Esophagus squamous epithelium (tissue), 4 donors: ENCODE data around the gene PLSCR4.

Experiments
- POLR2A ChIP-seq, 4 donors: fragments of 450-650 bp; IDR thresholded peaks; one replicate each; pipeline ENCODE4 v1.6.1; 2017; ENCODE audit warnings: antibody characterized with exemption in 4 of 4, mild to moderate bottlenecking in 4 of 4, moderate library complexity in 3 of 4
- TF ChIP-seq, protein P1 (sequence below), 6 experiments: fragments of 450-650 bp in 4 of 6; fragments of 200-600 bp in 2 of 6; sonication (generic) in 2 of 6; IDR thresholded peaks; one replicate each; pipeline ENCODE4 v1.5.1; 2016 to 2019; ENCODE audit warnings: antibody characterized with exemption in 6 of 6, mild to moderate bottlenecking in 4 of 6, moderate library complexity in 4 of 6

DNA sequence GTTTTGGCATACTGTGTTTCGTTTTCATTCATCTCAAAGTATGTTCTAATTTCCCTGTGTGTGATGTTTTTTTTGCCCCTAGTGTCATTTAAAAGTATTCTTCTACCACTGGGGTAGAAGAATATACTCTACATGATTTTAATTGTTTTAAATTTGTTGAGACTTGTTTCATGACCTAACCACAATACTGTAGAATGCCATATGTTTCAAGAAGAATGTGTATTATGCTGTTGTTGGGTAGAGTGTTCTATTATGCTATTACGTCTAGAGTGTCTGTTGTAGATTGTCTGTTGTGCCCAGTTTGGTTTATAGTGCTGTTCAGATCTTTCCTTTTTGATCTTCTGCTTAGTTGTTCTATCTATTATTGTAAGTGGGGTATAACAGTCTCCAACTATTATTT, 36.4 kb downstream of the PLSCR4 start:
- TF ChIP-seq, protein P1, sequence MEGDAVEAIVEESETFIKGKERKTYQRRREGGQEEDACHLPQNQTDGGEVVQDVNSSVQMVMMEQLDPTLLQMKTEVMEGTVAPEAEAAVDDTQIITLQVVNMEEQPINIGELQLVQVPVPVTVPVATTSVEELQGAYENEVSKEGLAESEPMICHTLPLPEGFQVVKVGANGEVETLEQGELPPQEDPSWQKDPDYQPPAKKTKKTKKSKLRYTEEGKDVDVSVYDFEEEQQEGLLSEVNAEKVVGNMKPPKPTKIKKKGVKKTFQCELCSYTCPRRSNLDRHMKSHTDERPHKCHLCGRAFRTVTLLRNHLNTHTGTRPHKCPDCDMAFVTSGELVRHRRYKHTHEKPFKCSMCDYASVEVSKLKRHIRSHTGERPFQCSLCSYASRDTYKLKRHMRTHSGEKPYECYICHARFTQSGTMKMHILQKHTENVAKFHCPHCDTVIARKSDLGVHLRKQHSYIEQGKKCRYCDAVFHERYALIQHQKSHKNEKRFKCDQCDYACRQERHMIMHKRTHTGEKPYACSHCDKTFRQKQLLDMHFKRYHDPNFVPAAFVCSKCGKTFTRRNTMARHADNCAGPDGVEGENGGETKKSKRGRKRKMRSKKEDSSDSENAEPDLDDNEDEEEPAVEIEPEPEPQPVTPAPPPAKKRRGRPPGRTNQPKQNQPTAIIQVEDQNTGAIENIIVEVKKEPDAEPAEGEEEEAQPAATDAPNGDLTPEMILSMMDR (IDR thresholded peaks at IDR 0.05), result no peak
- TF ChIP-seq POLR2A (IDR thresholded peaks at IDR 0.05), result no peak
